ENCODE measurements around the gene PSD2.

Gene PSD2

GRCh38 chr5:139862803-139863202, 67.2 kb downstream of the PSD2 start:
- DNase-seq (ENCODE audit: low read depth) = no peak
- peak; percentile 33 for TF ChIP-seq CTCF (conservative IDR thresholded peaks at IDR 0.05; ENCODE audit: low read depth, low read length)
- H3K4me3 ChIP-seq (ENCODE audit: low read depth, low read length) = no peak overlapping the region

- H3K4me3 ChIP-seq (ENCODE audit: low read depth, low read length) = no peak overlapping the region
- no peak for DNase-seq (ENCODE audit: low read depth)
- no peak for TF ChIP-seq CTCF (conservative IDR thresholded peaks at IDR 0.05; ENCODE audit: low read depth, low read length)
Measured at GRCh38 chr5:139863361-139863760, 67.8 kb downstream of the PSD2 start.

DNA sequence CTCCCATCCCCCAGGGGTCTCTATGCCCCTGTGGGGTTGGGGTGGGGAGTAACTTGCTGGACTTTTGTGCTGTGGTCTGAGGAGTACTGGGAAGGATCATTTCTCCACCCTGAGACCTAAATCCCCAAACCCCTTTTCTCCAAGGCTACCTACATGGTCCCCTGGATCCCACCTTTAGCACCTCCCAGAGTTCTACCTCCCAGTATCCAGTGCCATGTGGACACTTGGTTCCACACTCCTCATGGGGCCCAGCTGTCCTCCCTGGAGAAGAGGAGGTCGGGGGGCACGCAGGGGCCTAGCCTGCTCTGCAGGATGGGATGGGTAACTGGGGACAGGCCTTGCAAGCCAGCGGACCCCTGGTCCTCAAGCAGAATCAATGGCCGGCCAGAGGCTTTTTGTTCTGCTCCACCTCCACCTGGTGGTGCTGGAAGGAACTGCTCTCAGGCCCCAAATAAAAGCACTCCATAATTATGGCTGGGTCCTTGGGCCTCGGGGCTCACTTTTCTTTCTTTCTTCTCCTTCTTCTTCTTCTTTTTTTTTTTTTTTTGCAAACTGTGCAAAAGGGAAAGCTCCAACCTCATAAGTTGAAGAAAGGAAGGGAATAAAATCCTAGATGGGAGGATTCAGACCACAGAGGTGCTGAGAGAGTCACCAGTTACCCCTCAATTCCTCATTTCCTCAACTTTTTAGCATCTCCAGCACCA, 68.4 kb downstream of the PSD2 start:
- H3K4me3 ChIP-seq (ENCODE audit: low read depth, low read length) = no peak overlapping the region
- peak; percentile 89 for TF ChIP-seq CTCF (conservative IDR thresholded peaks at IDR 0.05; ENCODE audit: low read depth, low read length)

GRCh38 chr5:139864716-139865483, 69.3 kb downstream of the PSD2 start:
- DNase-seq (ENCODE audit: low read depth) = no peak
- H3K4me3 ChIP-seq (ENCODE audit: low read depth, low read length) = no peak overlapping the region
- no peak for TF ChIP-seq CTCF (conservative IDR thresholded peaks at IDR 0.05; ENCODE audit: low read depth, low read length)

More for the DNA sequence above, 68.4 kb downstream of the PSD2 start:
- DNase-seq (ENCODE audit: low read depth) = peak; percentile 69

- no peak overlapping the region for H3K4me3 ChIP-seq (ENCODE audit: low read depth, low read length)
- TF ChIP-seq CTCF (conservative IDR thresholded peaks at IDR 0.05; ENCODE audit: low read depth, low read length) = no peak
- DNase-seq (ENCODE audit: low read depth) = no peak
Measured at GRCh38 chr5:139867109-139867508, 71.5 kb downstream of the PSD2 start.

DNA sequence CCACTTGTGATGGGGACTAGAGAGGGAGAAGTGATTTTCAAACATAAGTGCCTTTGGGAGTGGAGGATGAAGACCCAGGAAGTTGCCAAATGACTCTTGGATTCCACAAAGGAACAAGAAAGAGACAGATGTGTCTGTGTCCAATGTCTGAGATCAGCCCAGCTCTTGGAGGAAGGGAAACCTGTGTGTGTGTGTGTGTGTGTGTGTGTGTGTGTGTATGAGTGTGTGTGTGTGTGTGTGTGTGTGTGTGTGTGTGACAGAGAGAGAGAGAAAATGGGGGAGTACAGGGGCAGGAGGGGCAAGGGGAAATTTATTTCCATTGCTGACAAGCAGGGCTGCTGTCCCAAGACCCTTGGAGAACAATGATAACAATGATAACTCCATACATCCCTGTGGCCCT, 72.0 kb downstream of the PSD2 start:
- H3K4me3 ChIP-seq (ENCODE audit: low read depth, low read length) = no peak overlapping the region
- no peak for TF ChIP-seq CTCF (conservative IDR thresholded peaks at IDR 0.05; ENCODE audit: low read depth, low read length)
- no peak for DNase-seq (ENCODE audit: low read depth)
